GM12891 (cell line): ENCODE measurements around the gene CTTNBP2NL.

Experiments
- POLR2A ChIP-seq: IDR thresholded peaks from 2 replicates; pipeline ENCODE4 v1.6.1; 2011; ENCODE audit warnings: low read depth, low read length, control low read depth
- POLR2AphosphoS5 ChIP-seq: IDR thresholded peaks from 2 replicates; pipeline ENCODE4 v1.6.1; 2011; ENCODE audit warnings: low read depth, low read length, control low read depth
- SPI1 ChIP-seq: IDR thresholded peaks from 2 replicates; pipeline ENCODE4 v1.6.1; 2011; ENCODE audit warnings: low read depth, low read length, control low read depth
- TAF1 ChIP-seq: IDR thresholded peaks from 2 replicates; pipeline ENCODE4 v1.6.1; 2011; ENCODE audit warnings: low read depth, low read length, control low read depth

DNA sequence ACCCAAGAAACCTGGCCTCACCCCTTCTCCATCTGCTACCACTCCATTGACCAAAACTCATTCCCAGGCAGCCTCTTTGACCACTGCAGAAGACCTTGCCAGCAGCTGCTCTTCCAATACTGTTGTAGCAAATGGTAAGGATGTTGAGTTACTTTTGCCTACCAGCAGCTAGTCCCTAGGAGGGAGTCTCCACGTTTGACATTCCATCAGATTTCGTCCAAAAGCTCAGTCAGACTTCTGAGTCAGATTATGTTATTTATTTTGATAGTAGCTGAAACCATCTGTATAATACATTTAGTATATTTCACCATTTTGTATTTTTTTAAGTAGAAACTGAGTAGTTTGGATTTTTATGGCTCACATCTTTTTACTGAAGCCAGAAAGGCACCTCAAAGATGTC lies 61.2 kb downstream of the CTTNBP2NL start:
- no peak for TF ChIP-seq POLR2AphosphoS5
- no peak for TF ChIP-seq TAF1
- TF ChIP-seq POLR2A: no peak
- no peak for TF ChIP-seq SPI1
